GM19351 (cell line): ENCODE data around the gene MRPS31.
"Not testable (repeated sequence)": the region's sequence is repeated elsewhere in the genome, so short reads cannot be mapped to it uniquely, and the experiment has no call there.

Experiments used
- ATAC-seq: cut with Tn5 transposase; IDR thresholded peaks from one replicate; pipeline ENCODE4 v1.9.1; 2021; ENCODE audit warnings: mild to moderate bottlenecking, moderate library complexity; ENCODE audit not compliant: unreplicated experiment

MRPS31 gene

GRCh38 chr13:40790154-40790616 lies 19.2 kb upstream of the MRPS31 start:
- no peak for ATAC-seq

- peak; percentile 75 for ATAC-seq
These were observed 18.5 kb upstream of the MRPS31 start, which contains the start of gene SLC25A15 for GRCh38 chr13:40789275-40790153. Gene SLC25A15 (plus strand): TSS chr13:40789611. CDS start chr13:40793227, 3,616 bp downstream.

GRCh38 chr13:40788540-40789274 lies 17.7 kb upstream of the MRPS31 start:
- ATAC-seq: not testable (repeated sequence)

- no peak for ATAC-seq
These were observed 16.1 kb upstream of the MRPS31 start for GRCh38 chr13:40787062-40787461.

- no peak for ATAC-seq
These were observed 15.6 kb upstream of the MRPS31 start for GRCh38 chr13:40786568-40786996.

- no peak for ATAC-seq
These were observed 13.6 kb upstream of the MRPS31 start for GRCh38 chr13:40784540-40784939.

GRCh38 chr13:40782971-40783370 lies 12.0 kb upstream of the MRPS31 start:
- not testable (repeated sequence) for ATAC-seq

GRCh38 chr13:40781717-40782116 lies 10.7 kb upstream of the MRPS31 start:
- ATAC-seq: no peak

- ATAC-seq: no peak
These were observed 9.9 kb upstream of the MRPS31 start for GRCh38 chr13:40780822-40781401.

GRCh38 chr13:40779796-40780285 lies 8.9 kb upstream of the MRPS31 start:
- no peak for ATAC-seq

GRCh38 chr13:40779049-40779448 lies 8.1 kb upstream of the MRPS31 start:
- ATAC-seq: no peak

- ATAC-seq: no peak
These were observed 6.8 kb upstream of the MRPS31 start for GRCh38 chr13:40777809-40778175.

GRCh38 chr13:40777166-40777808 lies 6.3 kb upstream of the MRPS31 start:
- ATAC-seq: peak; percentile 83

GRCh38 chr13:40776681-40777165 lies 5.7 kb upstream of the MRPS31 start:
- ATAC-seq: peak; percentile 58

- ATAC-seq: no peak
These were observed 5.2 kb upstream of the MRPS31 start for GRCh38 chr13:40776232-40776631.

GRCh38 chr13:40774672-40775071 lies 3.7 kb upstream of the MRPS31 start:
- no peak for ATAC-seq

- no peak for ATAC-seq
These were observed 1.9 kb upstream of the MRPS31 start for GRCh38 chr13:40772765-40773473.

GRCh38 chr13:40770609-40770933 lies 419 bp downstream of the MRPS31 start:
- no peak for ATAC-seq

- no peak for ATAC-seq
These were observed 1.0 kb downstream of the MRPS31 start for GRCh38 chr13:40769970-40770369.

GRCh38 chr13:40765602-40766001 lies 5.4 kb downstream of the MRPS31 start:
- ATAC-seq: no peak
